HUES64 (cell line): Measurements from ENCODE around the gene RHEX.

Experiments
- H3K27ac ChIP-seq: 2 replicates; pipeline ENCODE4 v1.7.0; 2013; ENCODE audit warnings: low read depth, low read length, inconsistent platforms
- H3K27me3 ChIP-seq: 2 replicates; pipeline ENCODE4 v1.6.1; 2013; ENCODE audit warnings: mild to moderate bottlenecking, low read length; ENCODE audit not compliant: insufficient read depth
- H3K36me3 ChIP-seq: 2 replicates; pipeline ENCODE4 v1.6.1; 2013; ENCODE audit warnings: mild to moderate bottlenecking, low read length; ENCODE audit not compliant: insufficient read depth
- H3K4me1 ChIP-seq: 2 replicates; pipeline ENCODE4 v1.6.1; 2013; ENCODE audit warnings: mild to moderate bottlenecking, low read length, moderate library complexity; ENCODE audit not compliant: insufficient read depth
- H3K4me3 ChIP-seq: 2 replicates; pipeline ENCODE4 v1.5.1; 2013; ENCODE audit warnings: mild to moderate bottlenecking, low read length, moderate library complexity
- H3K9ac ChIP-seq: 2 replicates; pipeline ENCODE4 v1.6.1; 2013; ENCODE audit warnings: mild to moderate bottlenecking, low read depth, low read length
- H3K9me3 ChIP-seq: 2 replicates; pipeline ENCODE4 v1.6.1; 2013; ENCODE audit warnings: low read depth, low read length; ENCODE audit not compliant: insufficient read depth
- WGBS: fragments of 150-250, 120-280 bp; methylation state at CpG from one replicate; pipeline ENCODE4 v1.1.7; 2013; ENCODE audit warnings: missing lambda C conversion rate; 5-methylcytosine and 5-hydroxymethylcytosine counted together

RHEX gene

GRCh38 chr1:206014601-206015000 lies 38.4 kb upstream of the RHEX start:
- peaks cover 3% of the 10 kb centered on the region; the same call in 1 of the 2 replicates for H3K9me3 ChIP-seq
- H3K36me3 ChIP-seq: no peaks in the 10 kb centered on the region
- no peak overlapping the region for H3K27ac ChIP-seq
- no peak overlapping the region for H3K4me3 ChIP-seq
- 95% methylated on average over 4 of the region's 5 CpGs for WGBS
- H3K9ac ChIP-seq: no peak overlapping the region
- no peaks in the 10 kb centered on the region for H3K4me1 ChIP-seq
- H3K27me3 ChIP-seq: no peaks in the 10 kb centered on the region

GRCh38 chr1:206015071-206015470 lies 37.9 kb upstream of the RHEX start:
- Histone ChIP-seq H3K27ac (no peak overlapping the region), H3K4me3 (no peak overlapping the region), H3K9me3 (peaks cover 3% of the 10 kb centered on the region; the same call in 1 of the 2 replicates), H3K36me3 (no peaks in the 10 kb centered on the region), H3K27me3 (no peaks in the 10 kb centered on the region), H3K9ac (no peak overlapping the region), H3K4me1 (no peaks in the 10 kb centered on the region)
- WGBS: 79% methylated on average over 1 of the region's 1 CpG

GRCh38 chr1:206020393-206021007 lies 32.5 kb upstream of the RHEX start:
- H3K36me3 ChIP-seq: no peaks in the 10 kb centered on the region
- 93% methylated on average over 4 of the region's 4 CpGs for WGBS
- H3K27ac ChIP-seq: no peak overlapping the region

GRCh38 chr1:206021008-206021625 lies 31.9 kb upstream of the RHEX start:
- Histone ChIP-seq H3K4me3 (no peak overlapping the region), H3K4me1 (no peaks in the 10 kb centered on the region), H3K36me3 (no peaks in the 10 kb centered on the region), H3K9me3 (peaks cover 3% of the 10 kb centered on the region; the same call in 1 of the 2 replicates), H3K9ac (no peak overlapping the region), H3K27ac (no peak overlapping the region), H3K27me3 (no peaks in the 10 kb centered on the region)
- 86% methylated on average over 9 of the region's 9 CpGs for WGBS

More at GRCh38 chr1:206020393-206021007, 32.5 kb upstream of the RHEX start:
- no peaks in the 10 kb centered on the region for H3K4me1 ChIP-seq
- H3K27me3 ChIP-seq: no peaks in the 10 kb centered on the region
- H3K4me3 ChIP-seq: no peak overlapping the region
- H3K9me3 ChIP-seq: peaks cover 3% of the 10 kb centered on the region; the same call in 1 of the 2 replicates
- H3K9ac ChIP-seq: no peak overlapping the region

GRCh38 chr1:206021626-206022365 lies 31.2 kb upstream of the RHEX start:
- WGBS: 95% methylated on average over 4 of the region's 4 CpGs
- H3K4me3 ChIP-seq: no peak overlapping the region
- H3K9ac ChIP-seq: no peak overlapping the region
- no peaks in the 10 kb centered on the region for H3K4me1 ChIP-seq
- no peaks in the 10 kb centered on the region for H3K36me3 ChIP-seq
- no peak overlapping the region for H3K27ac ChIP-seq
- H3K27me3 ChIP-seq: no peaks in the 10 kb centered on the region
- H3K9me3 ChIP-seq: peaks cover 3% of the 10 kb centered on the region; the same call in 1 of the 2 replicates

GRCh38 chr1:206022766-206023165 lies 30.2 kb upstream of the RHEX start:
- H3K9ac ChIP-seq: no peak overlapping the region
- H3K4me1 ChIP-seq: no peaks in the 10 kb centered on the region
- H3K27ac ChIP-seq: no peak overlapping the region
- peaks cover 3% of the 10 kb centered on the region; the same call in 1 of the 2 replicates for H3K9me3 ChIP-seq
- H3K4me3 ChIP-seq: no peak overlapping the region
- H3K27me3 ChIP-seq: no peaks in the 10 kb centered on the region
- H3K36me3 ChIP-seq: no peaks in the 10 kb centered on the region
- WGBS: 94% methylated on average over 6 of the region's 7 CpGs

- Histone ChIP-seq H3K9ac (no peak within 1 kb of the TSS), H3K36me3 (no peaks in the 10 kb centered on the region), H3K27me3 (no peaks in the 10 kb centered on the region), H3K4me3 (no peak within 1 kb of the TSS), H3K27ac (no peak within 1 kb of the TSS), H3K4me1 (no peaks in the 10 kb centered on the region), H3K9me3 (no peaks in the 10 kb centered on the region)
- 93% methylated on average over 11 of the region's 11 CpGs for WGBS
Observed at GRCh38 chr1:206023695-206024094, 29.3 kb upstream of the RHEX start, which contains the start of gene CTSE. Gene CTSE, minus strand, starts transcription at chr1:206023895. Its CDS starts 104 bp downstream, at chr1:206023791.

- no peak overlapping the region for H3K9ac ChIP-seq
Observed at GRCh38 chr1:206025283-206025820, 27.6 kb upstream of the RHEX start.

GRCh38 chr1:206029484-206029883 lies 23.5 kb upstream of the RHEX start:
- no peak overlapping the region for H3K9ac ChIP-seq
- 92% methylated on average over 4 of the region's 4 CpGs for WGBS
- no peak overlapping the region for H3K4me3 ChIP-seq
- H3K9me3 ChIP-seq: no peaks in the 10 kb centered on the region
- H3K27me3 ChIP-seq: no peaks in the 10 kb centered on the region
- H3K4me1 ChIP-seq: no peaks in the 10 kb centered on the region
- no peaks in the 10 kb centered on the region for H3K36me3 ChIP-seq
- no peak overlapping the region for H3K27ac ChIP-seq

More at GRCh38 chr1:206025283-206025820, 27.6 kb upstream of the RHEX start:
- WGBS: 92% methylated on average over 2 of the region's 3 CpGs
- Histone ChIP-seq H3K4me3 (no peak overlapping the region), H3K9me3 (no peaks in the 10 kb centered on the region), H3K27ac (no peak overlapping the region), H3K36me3 (no peaks in the 10 kb centered on the region), H3K4me1 (no peaks in the 10 kb centered on the region), H3K27me3 (no peaks in the 10 kb centered on the region)

- Histone ChIP-seq H3K4me3 (no peak overlapping the region), H3K36me3 (no peaks in the 10 kb centered on the region), H3K9me3 (no peaks in the 10 kb centered on the region), H3K27ac (no peak overlapping the region), H3K4me1 (no peaks in the 10 kb centered on the region), H3K9ac (no peak overlapping the region), H3K27me3 (no peaks in the 10 kb centered on the region)
- 74% methylated on average over 3 of the region's 4 CpGs for WGBS
Observed at GRCh38 chr1:206030191-206030590, 22.8 kb upstream of the RHEX start.

- Histone ChIP-seq H3K9ac (no peak overlapping the region), H3K4me3 (no peak overlapping the region), H3K27ac (no peak overlapping the region), H3K9me3 (no peaks in the 10 kb centered on the region), H3K27me3 (0 out of 2 replicates have a peak, but pooled peaks cover 2% of the 10 kb centered on the region), H3K4me1 (no peaks in the 10 kb centered on the region), H3K36me3 (no peaks in the 10 kb centered on the region)
- 24% methylated on average over 4 of the region's 4 CpGs for WGBS
Observed at GRCh38 chr1:206030714-206031113, 22.3 kb upstream of the RHEX start.
